Neuronal stem cell (in vitro differentiated cells): ENCODE results near the gene KLHDC2.
A peak's percentile ranks its signal among the peaks of the same experiment; 100 is the strongest.

ENCODE experiments used
- DNase-seq: peaks from one replicate; pipeline ENCODE4 v3.0.0-alpha.2; 2013; ENCODE audit warnings: low spot score
- H2AFZ ChIP-seq: one replicate; pipeline ENCODE4 v1.6.1; 2013; ENCODE audit warnings: mild to moderate bottlenecking, low read length, inconsistent platforms
- H2AK5ac ChIP-seq: 2 replicates; pipeline ENCODE4 v1.6.1; 2013; ENCODE audit warnings: low read depth, mild to moderate bottlenecking, inconsistent platforms, low read length, moderate library complexity, mixed read lengths
- H2BK120ac ChIP-seq: 2 replicates; pipeline ENCODE4 v1.6.1; 2013; ENCODE audit warnings: low read depth, mild to moderate bottlenecking, inconsistent platforms, low read length, moderate library complexity, mixed read lengths
- H2BK12ac ChIP-seq: one replicate; pipeline ENCODE4 v1.6.1; 2013; ENCODE audit warnings: low read length, inconsistent platforms
- H2BK15ac ChIP-seq: 2 replicates; pipeline ENCODE4 v1.6.1; 2013; ENCODE audit warnings: mild to moderate bottlenecking, low read length, inconsistent platforms, mixed read lengths
- H2BK5ac ChIP-seq: one replicate; pipeline ENCODE4 v1.6.1; 2013; ENCODE audit warnings: inconsistent platforms, mild to moderate bottlenecking, low read length, moderate library complexity
- H3K14ac ChIP-seq: one replicate; pipeline ENCODE4 v1.6.1; 2013; ENCODE audit warnings: low read length, inconsistent platforms
- H3K18ac ChIP-seq: 2 replicates; pipeline ENCODE4 v1.6.1; 2013; ENCODE audit warnings: low read length, inconsistent platforms
- H3K23ac ChIP-seq: 2 replicates; pipeline ENCODE4 v1.6.1; 2013; ENCODE audit warnings: low read depth, mild to moderate bottlenecking, mixed read lengths, low read length, inconsistent platforms; ENCODE audit not compliant: poor library complexity
- H3K27ac ChIP-seq: replicated peaks from 3 replicates; pipeline ENCODE4 v1.5.1; 2013; ENCODE audit warnings: low read length, inconsistent platforms
- H3K27me3 ChIP-seq, 3 experiments: 2 replicates each; pipeline ENCODE4 v1.6.1; 2013; ENCODE audit warnings: low read length in 3 of 3, mild to moderate bottlenecking in 2 of 3, inconsistent platforms in 1 of 3, low read depth in 1 of 3, mixed read lengths in 1 of 3, moderate library complexity in 1 of 3; ENCODE audit not compliant: control insufficient read depth in 3 of 3, insufficient read depth in 3 of 3
- H3K36me3 ChIP-seq, 2 donors: replicated peaks in 1 of 2; 2 replicates each; pipeline ENCODE4 v1.6.1; 2013; ENCODE audit warnings: low read length in 2 of 2; ENCODE audit not compliant: control insufficient read depth in 2 of 2, insufficient read depth in 2 of 2
- H3K4ac ChIP-seq: 2 replicates; pipeline ENCODE4 v1.6.1; 2013; ENCODE audit warnings: inconsistent platforms, mild to moderate bottlenecking, low read length, moderate library complexity
- H3K4me1 ChIP-seq, 2 donors: 1 replicate in 1 of 2; 2 replicates in 1 of 2; pipeline ENCODE4 v1.6.1; 2013; ENCODE audit warnings: low read length in 2 of 2, low read depth in 1 of 2; ENCODE audit not compliant: control insufficient read depth in 2 of 2, insufficient read depth in 1 of 2
- H3K4me2 ChIP-seq: one replicate; pipeline ENCODE4 v1.6.1; 2013; ENCODE audit warnings: mild to moderate bottlenecking, low read length, inconsistent platforms; ENCODE audit not compliant: insufficient read depth, poor library complexity, severe bottlenecking
- H3K4me3 ChIP-seq, 2 donors: 2 replicates each; pipeline ENCODE4 v1.5.1; 2013; ENCODE audit warnings: low read length in 2 of 2, mild to moderate bottlenecking in 2 of 2, inconsistent platforms in 1 of 2, moderate library complexity in 1 of 2
- H3K79me1 ChIP-seq: one replicate; pipeline ENCODE4 v1.6.1; 2013; ENCODE audit warnings: low read depth, mild to moderate bottlenecking, inconsistent platforms, low read length, moderate library complexity
- H3K9ac ChIP-seq: one replicate; pipeline ENCODE4 v1.6.1; 2013; ENCODE audit warnings: mild to moderate bottlenecking, low read depth, low read length, inconsistent platforms; ENCODE audit not compliant: poor library complexity
- H3K9me3 ChIP-seq, 2 donors: replicated peaks in 1 of 2; 2 replicates each; pipeline versions ENCODE3 to v1.6.1; 2013; ENCODE audit warnings: low read length in 2 of 2, mild to moderate bottlenecking in 2 of 2, inconsistent platforms in 1 of 2, low read depth in 1 of 2, mixed read lengths in 1 of 2, moderate library complexity in 1 of 2; ENCODE audit not compliant: control insufficient read depth in 2 of 2, insufficient read depth in 1 of 2
- H4K8ac ChIP-seq: one replicate; pipeline ENCODE4 v1.6.1; 2013; ENCODE audit warnings: low read depth, mild to moderate bottlenecking, inconsistent platforms, low read length, moderate library complexity
- H4K91ac ChIP-seq: one replicate; pipeline ENCODE4 v1.6.1; 2013; ENCODE audit warnings: low read length, low read depth, mild to moderate bottlenecking, inconsistent platforms; ENCODE audit not compliant: poor library complexity
- WGBS, 2 donors: extraction: QIAGEN DNeasy Blood & Tissue Kit; methylation state at CpG; one replicate each; pipeline ENCODE4 v1.1.7; 2013; ENCODE audit warnings: missing lambda C conversion rate in 2 of 2, mixed read lengths in 1 of 2; ENCODE audit not compliant: insufficient read length in 2 of 2, insufficient replicate concordance in 1 of 2; ENCODE audit errors: extremely low coverage in 2 of 2; 5-methylcytosine and 5-hydroxymethylcytosine counted together

KLHDC2 gene

GRCh38 chr14:49761839-49762551, 6.0 kb upstream of the KLHDC2 start:
- Histone ChIP-seq H2BK12ac (no peak overlapping the region), H3K18ac (no peak overlapping the region), H2BK5ac (no peak overlapping the region), H3K4me1 (peaks cover 2% of the 10 kb centered on the region in 2 donors), H3K4me2 (no peak overlapping the region), H4K91ac (no peak overlapping the region), H2BK120ac (no peak overlapping the region), H3K79me1 (no peaks in the 10 kb centered on the region), H3K9ac (no peak overlapping the region), H3K27ac (no peak overlapping the region), H3K4me3 (no peak overlapping the region), H3K27me3 (peaks cover 0 to 8% (median 0%) of the 10 kb centered on the region in 3 experiments), H3K9me3 (no peaks in the 10 kb centered on the region), H3K4ac (no peak overlapping the region), H2AFZ (no peak overlapping the region), H2AK5ac (no peak overlapping the region), H3K14ac (no peak overlapping the region), H3K23ac (no peak overlapping the region), H4K8ac (no peak overlapping the region), H3K36me3 (no peaks in the 10 kb centered on the region), H2BK15ac (no peak overlapping the region)
- no CpG with 5 or more reads among the region's 6 CpGs for WGBS, 2 donors
- DNase-seq, result no peak

GRCh38 chr14:49766839-49767238, 1.1 kb upstream of the KLHDC2 start:
- H3K4ac ChIP-seq, result no peak overlapping the region
- peak; percentile 5 for DNase-seq
- no peak overlapping the region for H2BK12ac ChIP-seq
- no peak overlapping the region for H4K8ac ChIP-seq
- WGBS, 2 donors, result no CpG with 5 or more reads among the region's 10 CpGs
- no peak overlapping the region for H2AK5ac ChIP-seq
- H3K23ac ChIP-seq, result no peak overlapping the region
- H2AFZ ChIP-seq, result peak overlapping the region; percentile 100
- H3K4me1 ChIP-seq, result peaks cover 7 to 8% of the 10 kb centered on the region in 2 donors
- H2BK120ac ChIP-seq, result no peak overlapping the region
- no peak overlapping the region for H3K18ac ChIP-seq
- H3K27me3 ChIP-seq, result peaks cover 0 to 4% (median 0%) of the 10 kb centered on the region in 3 experiments
- H3K79me1 ChIP-seq, result peaks cover 11% of the 10 kb centered on the region
- H3K4me2 ChIP-seq, result no peak overlapping the region
- H2BK5ac ChIP-seq, result no peak overlapping the region
- no peak overlapping the region for H3K27ac ChIP-seq
- no peak overlapping the region for H3K14ac ChIP-seq
- no peak overlapping the region for H4K91ac ChIP-seq
- H3K36me3 ChIP-seq, result peaks cover 0 to 11% of the 10 kb centered on the region in 2 donors
- H3K4me3 ChIP-seq, result peak overlapping the region in 1 of 2 donors; percentile 99
- no peaks in the 10 kb centered on the region for H3K9me3 ChIP-seq
- no peak overlapping the region for H3K9ac ChIP-seq
- H2BK15ac ChIP-seq, result no peak overlapping the region

GRCh38 chr14:49767270-49767570, 733 bp upstream of the KLHDC2 start:
- WGBS, 2 donors, result no CpG with 5 or more reads among the region's 9 CpGs
- Histone ChIP-seq H3K27me3 (peaks cover 0 to 3% (median 0%) of the 10 kb centered on the region in 3 experiments), H3K4me3 (peak overlapping the region; percentile 74 to 99), H2AFZ (peak overlapping the region; percentile 100), H2BK120ac (no peak overlapping the region), H2BK15ac (no peak overlapping the region), H3K36me3 (peaks cover 0 to 15% of the 10 kb centered on the region in 2 donors), H3K14ac (no peak overlapping the region), H3K23ac (no peak overlapping the region), H3K27ac (peak overlapping the region; percentile 92), H4K8ac (no peak overlapping the region), H3K4me2 (peak overlapping the region; percentile 71), H3K9me3 (no peaks in the 10 kb centered on the region), H3K9ac (no peak overlapping the region), H2BK5ac (no peak overlapping the region), H2BK12ac (no peak overlapping the region), H3K18ac (peak overlapping the region; percentile 97), H3K4ac (no peak overlapping the region), H4K91ac (no peak overlapping the region), H3K4me1 (peaks cover 7 to 8% of the 10 kb centered on the region in 2 donors), H3K79me1 (peaks cover 11% of the 10 kb centered on the region), H2AK5ac (no peak overlapping the region)
- no peak for DNase-seq

GRCh38 chr14:49768301-49769121, 558 bp downstream of the KLHDC2 start:
- peak overlapping the region; percentile 77 for H3K4me2 ChIP-seq
- peak overlapping the region; percentile 98 for H2AK5ac ChIP-seq
- peaks cover 11% of the 10 kb centered on the region for H3K79me1 ChIP-seq
- no CpG with 5 or more reads among the region's 67 CpGs for WGBS, 2 donors
- peak overlapping the region; percentile 41 for H2BK12ac ChIP-seq
- H3K18ac ChIP-seq, result peak overlapping the region; percentile 99
- H3K14ac ChIP-seq, result peak overlapping the region; percentile 82
- H3K9ac ChIP-seq, result peak overlapping the region; percentile 99
- no peak overlapping the region for H4K91ac ChIP-seq
- H4K8ac ChIP-seq, result peak overlapping the region; percentile 86
- peak overlapping the region; percentile 84 for H3K27ac ChIP-seq
- H2BK120ac ChIP-seq, result peak overlapping the region; percentile 28
- peak overlapping the region; percentile 87 for H2BK5ac ChIP-seq
- H3K27me3 ChIP-seq, result no peaks in the 10 kb centered on the region
- peaks cover 0 to 22% of the 10 kb centered on the region in 2 donors for H3K36me3 ChIP-seq
- H3K4ac ChIP-seq, result peak overlapping the region; percentile 95
- peaks cover 7 to 8% of the 10 kb centered on the region in 2 donors for H3K4me1 ChIP-seq
- peak overlapping the region; percentile 100 for H2AFZ ChIP-seq
- peak overlapping the region; percentile 93 to 99 for H3K4me3 ChIP-seq
- no peaks in the 10 kb centered on the region for H3K9me3 ChIP-seq
- peak overlapping the region; percentile 81 for H2BK15ac ChIP-seq
- H3K23ac ChIP-seq, result peak overlapping the region; percentile 97
- DNase-seq, result peak; percentile 41
